Measurements from ENCODE around the gene NLGN3. TPM values are rescaled to one million over a fixed set of nuclear protein-coding genes. Genes with fewer than 3 reads are reported as not detected.
A peak's percentile ranks its signal among the peaks of the same experiment; 100 is the strongest.

Gene NLGN3
- total RNA-seq, 2 experiments from 2014 or later = 0.77 to 0.78 TPM

- no peaks in the 10 kb centered on the region for H3K27me3 Mint-ChIP-seq
- H3K36me3 Mint-ChIP-seq (ENCODE audit: low read depth) = peaks cover 2% of the 10 kb centered on the region
- H3K9me3 Mint-ChIP-seq (ENCODE audit: low read depth) = no peaks in the 10 kb centered on the region
- ATAC-seq (no peak), DNase-seq (no peak)
- intact Hi-C loops (cut with DNase I, micrococcal nuclease) = no loop called here
- H3K27ac Mint-ChIP-seq = no peak overlapping the region
- H3K4me1 Mint-ChIP-seq = peaks cover 2% of the 10 kb centered on the region
- no peak overlapping the region for H3K4me3 Mint-ChIP-seq
- CTCF ChIA-PET = no interaction called here
- POLR2A ChIA-PET = no interaction called here
Observed at GRCh38 chrX:71154196-71154595, 9.6 kb downstream of the NLGN3 start.

DNA sequence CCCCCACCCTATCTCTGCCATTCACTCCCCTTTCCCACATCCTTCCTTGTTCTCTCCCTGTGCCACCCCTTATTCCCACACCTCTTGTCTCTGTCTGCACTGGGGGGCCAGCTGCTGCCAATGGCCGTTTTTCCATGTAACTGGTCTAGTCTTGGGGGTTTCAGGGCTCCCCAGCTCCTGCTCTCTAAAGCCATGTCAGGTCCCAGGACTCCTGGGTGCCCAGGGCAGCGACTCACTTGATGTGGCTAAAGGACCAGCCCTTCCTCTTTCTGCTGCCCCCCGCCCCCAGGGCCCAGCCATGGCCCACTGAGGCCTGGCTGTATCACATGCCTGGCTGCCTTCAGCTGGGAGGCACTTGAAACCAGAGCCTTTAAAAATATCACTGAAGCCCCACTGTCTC lies 10.0 kb downstream of the NLGN3 start:
- H3K9me3 Mint-ChIP-seq (ENCODE audit: low read depth) = no peaks in the 10 kb centered on the region
- no peak overlapping the region for H3K4me3 Mint-ChIP-seq
- intact Hi-C loops (cut with DNase I, micrococcal nuclease) = no loop called here
- no peaks in the 10 kb centered on the region for H3K27me3 Mint-ChIP-seq
- CTCF ChIA-PET = interaction anchor here (1.2 kb wide), 1 partner anchor 16 kb away, joined by 4 read pairs; no protein-coding TSS in a partner anchor
- POLR2A ChIA-PET = no interaction called here
- H3K27ac Mint-ChIP-seq = no peak overlapping the region
- ATAC-seq (no peak), DNase-seq (no peak)
- H3K4me1 Mint-ChIP-seq = peaks cover 5% of the 10 kb centered on the region
- H3K36me3 Mint-ChIP-seq (ENCODE audit: low read depth) = peaks cover 2% of the 10 kb centered on the region

DNA sequence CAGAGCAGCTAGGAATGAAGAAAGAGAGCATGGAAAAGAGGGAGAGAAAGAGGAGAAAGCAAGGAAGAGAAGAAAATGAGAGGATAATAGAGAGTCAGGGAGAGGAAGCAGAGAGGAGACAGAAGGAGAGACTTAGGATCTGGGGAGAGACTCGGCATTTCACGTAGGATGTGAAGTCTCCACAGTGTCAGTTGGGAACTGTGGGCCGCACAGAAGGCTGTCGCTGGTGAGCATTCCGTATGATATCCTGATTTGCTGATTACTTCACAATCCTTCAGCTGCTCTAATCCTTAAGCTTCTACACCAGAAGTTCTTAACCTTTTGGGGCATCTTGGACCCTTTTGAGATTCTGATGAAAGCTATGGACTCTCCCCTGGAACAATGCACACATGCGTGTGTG lies 14.0 kb downstream of the NLGN3 start:
- H3K36me3 Mint-ChIP-seq (ENCODE audit: low read depth) = peaks cover 2% of the 10 kb centered on the region
- POLR2A ChIA-PET = no interaction called here
- no peak overlapping the region for H3K27ac Mint-ChIP-seq
- CTCF ChIA-PET = no interaction called here
- DNase-seq (no peak), ATAC-seq (no peak)
- H3K4me1 Mint-ChIP-seq = peaks cover 5% of the 10 kb centered on the region
- no peaks in the 10 kb centered on the region for H3K9me3 Mint-ChIP-seq (ENCODE audit: low read depth)
- H3K27me3 Mint-ChIP-seq = no peaks in the 10 kb centered on the region
- intact Hi-C loops (cut with DNase I, micrococcal nuclease) = no loop called here
- no peak overlapping the region for H3K4me3 Mint-ChIP-seq

- Mint-ChIP-seq H3K27me3 (no peaks in the 10 kb centered on the region), H3K36me3 (ENCODE audit: low read depth) (peaks cover 2% of the 10 kb centered on the region), H3K4me3 (no peak overlapping the region), H3K9me3 (ENCODE audit: low read depth) (no peaks in the 10 kb centered on the region), H3K4me1 (peaks cover 5% of the 10 kb centered on the region), H3K27ac (no peak overlapping the region)
- CTCF ChIA-PET = interaction anchor here (0.6 kb wide), 1 partner anchor 42 kb away, joined by 8 read pairs; no protein-coding TSS in a partner anchor
- ATAC-seq (peak; percentile 36), DNase-seq (no peak)
- intact Hi-C loops (cut with DNase I, micrococcal nuclease) = no loop called here
- POLR2A ChIA-PET = no interaction called here
Observed at GRCh38 chrX:71159335-71159734, 14.7 kb downstream of the NLGN3 start.

DNA sequence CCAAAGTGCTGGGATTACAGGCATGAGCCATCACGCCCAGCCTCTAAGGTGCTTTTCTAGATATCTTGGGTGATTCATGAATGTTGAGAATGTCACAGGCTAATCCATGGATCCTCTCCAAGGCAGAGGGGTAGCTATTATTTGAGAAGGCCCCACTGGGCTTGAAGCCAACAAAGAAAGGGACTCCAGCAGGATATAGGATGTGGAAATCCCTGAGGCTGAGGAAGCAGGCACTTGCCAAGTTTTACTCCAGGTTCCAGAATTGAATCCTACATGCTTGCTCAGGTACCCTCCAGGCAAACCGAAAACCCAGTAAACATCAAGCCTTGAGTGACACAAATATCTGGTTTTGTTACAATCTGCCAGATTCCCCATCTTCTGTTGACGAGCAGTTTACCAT lies 15.8 kb downstream of the NLGN3 start:
- intact Hi-C loops (cut with DNase I, micrococcal nuclease) = no loop called here
- Mint-ChIP-seq H3K9me3 (ENCODE audit: low read depth) (no peaks in the 10 kb centered on the region), H3K4me1 (peaks cover 5% of the 10 kb centered on the region), H3K36me3 (ENCODE audit: low read depth) (peaks cover 2% of the 10 kb centered on the region), H3K27ac (no peak overlapping the region), H3K27me3 (no peaks in the 10 kb centered on the region), H3K4me3 (no peak overlapping the region)
- POLR2A ChIA-PET = no interaction called here
- DNase-seq = no peak
- CTCF ChIA-PET = no interaction called here
- ATAC-seq = no peak

GRCh38 chrX:71162981-71163380 lies 18.3 kb downstream of the NLGN3 start:
- DNase-seq (no peak), ATAC-seq (no peak)
- intact Hi-C loops (cut with DNase I, micrococcal nuclease) = no loop called here
- CTCF ChIA-PET = interaction anchor here (1.0 kb wide), 1 partner anchor 113 kb away, joined by 4 read pairs; no protein-coding TSS in a partner anchor
- Mint-ChIP-seq H3K27ac (no peak overlapping the region), H3K4me3 (no peak overlapping the region), H3K9me3 (ENCODE audit: low read depth) (no peaks in the 10 kb centered on the region), H3K36me3 (ENCODE audit: low read depth) (peaks cover 3% of the 10 kb centered on the region), H3K27me3 (no peaks in the 10 kb centered on the region), H3K4me1 (peaks cover 5% of the 10 kb centered on the region)
- POLR2A ChIA-PET = no interaction called here

GRCh38 chrX:71164071-71164470 lies 19.4 kb downstream of the NLGN3 start:
- DNase-seq (no peak), ATAC-seq (no peak)
- CTCF ChIA-PET = no interaction called here
- Mint-ChIP-seq H3K27me3 (no peaks in the 10 kb centered on the region), H3K4me3 (no peak overlapping the region), H3K4me1 (peaks cover 3% of the 10 kb centered on the region), H3K36me3 (ENCODE audit: low read depth) (peaks cover 3% of the 10 kb centered on the region), H3K9me3 (ENCODE audit: low read depth) (no peaks in the 10 kb centered on the region), H3K27ac (no peak overlapping the region)
- intact Hi-C loops (cut with DNase I, micrococcal nuclease) = no loop called here
- POLR2A ChIA-PET = no interaction called here

DNA sequence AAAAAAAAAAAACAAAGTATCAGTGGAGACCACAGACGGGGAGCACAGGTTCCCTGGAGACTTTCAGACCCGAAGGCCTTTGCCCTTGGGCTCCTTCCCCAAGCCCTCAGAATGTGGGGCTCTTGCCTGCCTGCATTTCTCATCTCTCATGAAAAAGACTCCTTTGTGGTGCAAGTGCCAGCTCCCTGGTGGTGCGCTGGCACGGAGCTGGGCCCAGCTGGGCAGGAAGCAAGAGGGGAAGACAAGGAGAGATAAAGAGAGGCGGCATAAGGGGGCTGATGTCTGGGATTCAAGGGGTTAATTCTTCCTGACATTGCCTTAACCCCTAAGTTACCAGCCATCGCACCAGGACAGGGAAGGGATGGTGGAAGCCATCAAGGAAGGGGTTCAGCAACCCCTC lies 21.8 kb downstream of the NLGN3 start:
- Mint-ChIP-seq H3K4me1 (peaks cover 2% of the 10 kb centered on the region), H3K27ac (no peak overlapping the region), H3K9me3 (ENCODE audit: low read depth) (no peaks in the 10 kb centered on the region), H3K36me3 (ENCODE audit: low read depth) (peaks cover 3% of the 10 kb centered on the region), H3K4me3 (no peak overlapping the region), H3K27me3 (no peaks in the 10 kb centered on the region)
- CTCF ChIA-PET = no interaction called here
- POLR2A ChIA-PET = no interaction called here
- intact Hi-C loops (cut with DNase I, micrococcal nuclease) = no loop called here
- DNase-seq = no peak
- ATAC-seq = no peak

GRCh38 chrX:71167031-71167781 lies 22.6 kb downstream of the NLGN3 start:
- DNase-seq (no peak), ATAC-seq (no peak)
- CTCF ChIA-PET = no interaction called here
- POLR2A ChIA-PET = no interaction called here
- no peaks in the 10 kb centered on the region for H3K27me3 Mint-ChIP-seq
- intact Hi-C loops (cut with DNase I, micrococcal nuclease) = no loop called here
- H3K27ac Mint-ChIP-seq = no peak overlapping the region
- peaks cover 5% of the 10 kb centered on the region for H3K4me1 Mint-ChIP-seq
- H3K4me3 Mint-ChIP-seq = no peak overlapping the region
- H3K9me3 Mint-ChIP-seq (ENCODE audit: low read depth) = no peaks in the 10 kb centered on the region
- H3K36me3 Mint-ChIP-seq (ENCODE audit: low read depth) = peaks cover 3% of the 10 kb centered on the region

DNA sequence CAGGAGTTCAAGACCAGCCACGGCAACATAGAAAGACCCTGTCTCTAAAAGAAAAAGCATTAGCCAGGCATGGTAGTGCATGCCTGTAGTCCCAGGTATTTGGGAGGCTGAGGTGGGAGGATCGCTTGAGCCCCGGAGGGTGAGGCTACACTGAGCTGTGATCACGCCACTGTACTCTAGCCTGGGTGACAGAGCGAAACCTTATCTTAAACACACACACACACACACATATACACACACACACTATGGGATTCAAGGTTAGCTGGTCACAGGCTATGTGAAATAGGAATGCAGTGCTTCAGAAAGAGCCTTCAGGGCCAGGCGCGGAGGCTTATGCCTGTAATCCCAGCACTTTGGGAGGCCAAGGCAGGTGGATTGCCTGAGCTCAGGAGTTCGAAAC lies 23.5 kb downstream of the NLGN3 start:
- no peak for ATAC-seq
- Mint-ChIP-seq H3K27ac (no peak overlapping the region), H3K9me3 (ENCODE audit: low read depth) (no peaks in the 10 kb centered on the region), H3K27me3 (no peaks in the 10 kb centered on the region), H3K4me1 (peaks cover 5% of the 10 kb centered on the region), H3K4me3 (no peak overlapping the region), H3K36me3 (ENCODE audit: low read depth) (peaks cover 6% of the 10 kb centered on the region)
- DNase-seq = no peak
- CTCF ChIA-PET = no interaction called here
- intact Hi-C loops (cut with DNase I, micrococcal nuclease) = no loop called here
- POLR2A ChIA-PET = no interaction called here

DNA sequence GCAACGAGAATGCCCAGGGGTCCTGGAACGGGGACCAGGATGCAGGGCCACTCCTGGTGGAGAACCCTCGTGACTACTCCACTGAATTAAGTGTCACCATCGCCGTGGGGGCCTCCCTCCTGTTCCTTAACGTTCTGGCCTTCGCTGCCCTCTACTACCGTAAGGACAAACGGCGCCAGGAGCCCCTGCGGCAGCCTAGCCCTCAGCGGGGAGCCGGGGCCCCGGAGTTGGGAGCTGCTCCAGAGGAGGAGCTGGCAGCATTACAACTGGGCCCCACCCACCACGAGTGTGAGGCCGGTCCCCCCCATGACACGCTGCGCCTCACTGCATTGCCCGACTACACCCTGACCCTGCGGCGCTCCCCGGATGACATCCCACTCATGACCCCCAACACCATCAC lies 24.9 kb downstream of the NLGN3 start:
- ATAC-seq (no peak), DNase-seq (no peak)
- Mint-ChIP-seq H3K4me1 (peaks cover 5% of the 10 kb centered on the region), H3K4me3 (no peak overlapping the region), H3K27ac (no peak overlapping the region), H3K36me3 (ENCODE audit: low read depth) (peaks cover 7% of the 10 kb centered on the region), H3K27me3 (no peaks in the 10 kb centered on the region), H3K9me3 (ENCODE audit: low read depth) (no peaks in the 10 kb centered on the region)
- ChIA-PET POLR2A (interaction anchor here (0.6 kb wide), 1 partner anchor 547 kb away, joined by 3 read pairs; no protein-coding TSS in a partner anchor), CTCF (no interaction called here)
- intact Hi-C loops (cut with DNase I, micrococcal nuclease) = no loop called here

DNA sequence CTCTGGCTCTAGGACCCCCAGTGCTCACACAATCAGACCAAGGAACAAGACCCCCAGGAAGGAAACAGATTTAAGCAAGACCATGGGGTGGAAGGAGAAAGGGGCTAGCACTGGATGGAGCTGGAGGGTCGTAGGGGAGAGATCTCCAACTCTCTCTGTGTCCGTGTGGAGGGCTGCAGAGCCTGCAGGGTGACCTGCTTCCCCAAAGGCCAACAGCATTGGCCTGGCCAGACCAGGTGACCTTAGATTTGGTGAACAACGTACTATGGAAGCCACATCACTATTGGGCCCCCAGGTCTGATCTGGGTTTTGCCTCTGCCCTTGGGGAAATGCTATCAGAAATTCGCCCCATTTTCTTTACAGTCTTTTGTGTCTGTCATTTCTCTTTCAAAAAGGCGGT lies 26.0 kb downstream of the NLGN3 start:
- DNase-seq (no peak), ATAC-seq (no peak)
- no peaks in the 10 kb centered on the region for H3K27me3 Mint-ChIP-seq
- no peaks in the 10 kb centered on the region for H3K9me3 Mint-ChIP-seq (ENCODE audit: low read depth)
- no peak overlapping the region for H3K27ac Mint-ChIP-seq
- H3K4me1 Mint-ChIP-seq = peaks cover 9% of the 10 kb centered on the region
- POLR2A ChIA-PET = no interaction called here
- intact Hi-C loops (cut with DNase I, micrococcal nuclease) = loop anchor here in 1 of 2 experiments (10.0 kb wide), 1 partner anchor 396 kb away; no protein-coding TSS in a partner anchor
- CTCF ChIA-PET = no interaction called here
- peaks cover 12% of the 10 kb centered on the region for H3K36me3 Mint-ChIP-seq (ENCODE audit: low read depth)
- no peak overlapping the region for H3K4me3 Mint-ChIP-seq
